Measurements from ENCODE around the gene MXRA5.
"Not testable (repeated sequence)": the region's sequence is repeated elsewhere in the genome, so short reads cannot be mapped to it uniquely, and the experiment has no call there.

The MXRA5 gene

GRCh38 chrX:3362956-3363355 is 16.5 kb upstream of the MXRA5 start:
- H3K27ac ChIP-seq, result no peak overlapping the region
- TF ChIP-seq ZFX (IDR thresholded peaks at IDR 0.05; ENCODE audit: borderline replicate concordance), result no peak

DNA sequence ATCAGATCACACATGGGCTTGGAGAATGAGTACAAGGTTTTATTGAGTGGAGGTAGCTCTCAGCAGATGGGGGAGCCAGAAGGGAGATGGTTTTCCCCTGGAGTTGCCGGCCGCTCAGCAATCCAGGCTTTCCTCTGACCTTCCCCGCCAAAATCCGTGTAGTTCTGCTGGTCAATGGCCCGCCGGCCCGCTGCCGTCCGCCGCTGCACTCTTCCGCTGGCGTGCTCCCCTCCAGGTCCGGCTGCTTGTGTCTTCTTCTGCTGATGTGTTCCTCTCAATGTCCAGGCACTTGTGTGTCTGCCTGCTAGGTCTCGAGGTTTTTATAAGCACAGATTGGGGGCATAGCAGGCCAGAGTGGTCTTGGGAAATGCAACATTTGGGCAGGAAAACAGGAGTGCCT is 14.4 kb upstream of the MXRA5 start:
- TF ChIP-seq CTCF (IDR thresholded peaks at IDR 0.05) (no peak), ZFX (IDR thresholded peaks at IDR 0.05; ENCODE audit: borderline replicate concordance) (no peak)
- H3K27ac ChIP-seq, result no peak overlapping the region

DNA sequence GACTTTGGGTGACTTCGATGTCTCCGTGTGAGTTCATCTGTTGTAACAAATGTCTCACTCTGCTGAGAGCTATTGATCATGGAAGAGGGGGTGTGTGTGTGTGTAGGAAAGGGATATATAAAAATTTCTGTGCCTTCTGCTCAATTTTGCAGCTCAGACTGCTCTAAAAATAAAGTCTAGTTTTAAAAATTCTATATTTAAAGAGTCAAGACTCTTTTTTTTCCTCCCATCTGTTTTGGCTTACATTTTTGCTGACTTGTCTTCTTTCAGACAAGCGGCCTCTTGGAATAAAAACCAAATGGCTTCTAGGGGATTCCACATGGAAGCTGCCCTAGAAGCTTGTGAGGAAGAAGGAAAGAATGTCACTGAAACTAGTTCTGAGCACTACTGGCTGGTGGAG is 6.3 kb upstream of the MXRA5 start:
- not testable (repeated sequence) for H3K27ac ChIP-seq

DNA sequence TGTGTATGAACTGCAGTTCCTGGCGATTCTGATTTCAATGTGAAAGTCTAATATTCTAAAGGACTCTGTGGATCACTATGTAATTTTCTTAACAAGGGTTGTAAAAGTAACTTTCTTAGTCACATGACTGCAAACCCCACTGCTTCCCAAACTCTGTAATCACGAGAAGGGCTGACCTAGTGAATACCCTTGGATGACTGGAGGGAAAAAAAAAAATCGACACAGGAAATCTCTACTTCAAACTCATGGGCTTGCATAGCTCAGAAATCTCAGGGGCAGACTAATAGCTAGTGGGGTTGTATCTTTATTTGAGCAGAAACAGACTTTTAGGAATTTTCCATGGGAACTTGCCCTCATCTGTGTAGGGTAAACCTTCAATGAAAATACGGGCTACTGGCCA is 4.8 kb upstream of the MXRA5 start:
- no peak for TF ChIP-seq ZFX (IDR thresholded peaks at IDR 0.05; ENCODE audit: borderline replicate concordance)
- TF ChIP-seq CTCF (IDR thresholded peaks at IDR 0.05), result no peak
- no peak overlapping the region for H3K27ac ChIP-seq

DNA sequence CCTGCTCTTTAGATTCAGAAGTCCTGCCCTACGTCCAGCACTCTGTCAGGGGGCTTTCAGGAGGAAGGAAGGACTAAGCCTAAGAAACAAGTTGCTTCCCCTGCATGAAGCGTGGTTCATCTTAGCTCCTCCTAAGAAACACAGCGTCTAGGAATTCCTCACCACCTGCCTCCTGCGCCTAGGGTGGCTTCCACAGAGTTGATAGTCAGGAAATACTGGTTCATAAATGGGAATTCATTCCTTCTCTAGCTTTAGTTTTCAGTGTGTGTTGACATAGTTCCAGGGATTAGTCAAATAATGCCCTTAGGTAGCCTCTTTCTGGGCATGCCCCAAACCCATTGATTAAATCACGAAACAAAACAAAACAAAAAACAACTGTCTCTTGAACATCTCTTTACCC is 1.7 kb upstream of the MXRA5 start:
- H3K27ac ChIP-seq, result no peak overlapping the region
- TF ChIP-seq ZFX (IDR thresholded peaks at IDR 0.05; ENCODE audit: borderline replicate concordance) (no peak), CTCF (IDR thresholded peaks at IDR 0.05) (no peak)

DNA sequence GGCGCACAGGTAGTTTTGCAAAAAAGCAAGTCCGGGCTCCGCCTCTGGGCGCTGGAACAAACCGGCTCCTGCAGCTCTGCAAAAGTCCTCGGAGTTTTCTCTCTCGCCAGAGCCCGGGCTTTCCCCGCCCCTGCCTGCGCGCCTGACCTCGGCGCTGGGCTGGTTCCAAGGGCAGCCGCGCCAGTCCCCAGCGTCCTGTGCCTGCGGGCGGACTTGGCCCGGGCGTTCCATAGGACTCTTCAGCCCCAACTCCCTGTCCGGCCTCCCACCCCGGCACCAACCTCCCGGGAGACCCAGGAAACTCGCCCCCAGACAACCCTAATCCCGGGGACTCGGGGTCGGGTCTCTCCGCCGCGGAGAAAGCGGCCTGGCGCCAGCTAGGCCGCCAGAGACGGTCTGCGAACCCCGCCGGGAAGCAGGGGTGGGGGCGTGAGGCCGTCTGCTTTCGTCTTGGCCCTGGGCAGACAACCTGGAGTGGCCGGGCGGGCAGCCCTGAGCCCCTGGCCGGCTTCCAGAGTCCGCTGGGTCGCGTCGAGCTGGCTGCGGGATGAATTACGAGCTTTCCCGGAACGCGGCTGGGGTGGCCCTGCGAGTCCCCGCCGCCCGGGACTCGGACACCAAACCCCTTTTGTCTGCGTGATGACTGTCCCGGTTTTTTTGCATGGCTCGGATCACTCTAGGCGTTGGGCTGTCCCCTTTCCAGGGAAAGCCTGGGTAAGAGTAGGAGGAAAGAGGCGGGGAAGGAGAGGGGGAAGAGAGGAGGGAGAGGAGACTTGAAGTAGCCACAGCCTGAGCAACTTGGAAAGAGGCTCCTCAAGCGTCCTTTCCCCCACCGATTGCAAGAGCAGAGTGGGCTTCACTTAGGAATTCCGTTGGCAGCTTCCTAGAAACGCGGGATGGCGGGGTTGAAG is 916 bp downstream of the MXRA5 start:
- H3K27ac ChIP-seq, result no peak overlapping the region
- TF ChIP-seq CTCF (IDR thresholded peaks at IDR 0.05) (no peak), ZFX (IDR thresholded peaks at IDR 0.05; ENCODE audit: borderline replicate concordance) (no peak)

DNA sequence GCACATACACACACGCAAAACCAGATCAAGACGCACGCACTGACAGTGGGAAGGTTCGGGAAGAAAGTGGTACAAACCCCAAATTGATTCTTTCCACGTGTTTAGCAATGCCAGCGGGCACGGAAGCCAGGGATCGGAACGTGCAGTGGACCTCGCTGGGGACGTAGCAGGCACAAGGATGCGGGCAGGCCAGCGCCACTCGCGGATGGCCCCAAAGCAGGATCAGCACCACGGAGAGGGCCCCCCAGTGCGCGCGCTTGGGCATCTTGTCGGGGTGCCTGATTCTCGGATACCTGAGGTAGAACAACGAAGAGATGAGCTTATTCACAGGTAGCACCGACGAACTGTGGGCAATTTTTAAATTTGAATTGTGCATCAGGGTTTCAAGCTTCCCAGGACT is 2.9 kb downstream of the MXRA5 start:
- H3K27ac ChIP-seq, result not testable (repeated sequence)

DNA sequence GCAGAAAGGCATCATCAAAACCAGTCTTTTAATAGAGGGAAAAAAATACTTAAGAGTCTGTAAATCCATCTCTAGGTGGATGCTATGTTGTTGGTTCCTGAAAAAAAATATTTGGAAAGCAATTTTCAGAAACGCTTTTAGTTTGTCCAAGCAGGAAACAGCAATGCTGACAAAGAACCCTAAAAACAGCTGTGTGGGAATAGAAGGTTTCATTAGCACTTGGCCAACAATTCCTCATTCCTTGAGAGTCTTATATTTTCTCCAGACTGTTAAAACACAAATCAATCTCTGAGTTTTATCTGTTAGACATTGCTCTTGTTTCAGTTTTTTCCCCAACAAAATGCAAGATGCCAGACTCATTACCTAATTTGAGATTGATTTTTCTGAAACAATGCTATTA is 6.4 kb downstream of the MXRA5 start:
- no peak for TF ChIP-seq CTCF (IDR thresholded peaks at IDR 0.05)
- TF ChIP-seq ZFX (IDR thresholded peaks at IDR 0.05; ENCODE audit: borderline replicate concordance), result no peak
- no peak overlapping the region for H3K27ac ChIP-seq

GRCh38 chrX:3326681-3327080 is 19.8 kb downstream of the MXRA5 start:
- H3K27ac ChIP-seq, result no peak overlapping the region
- TF ChIP-seq ZFX (IDR thresholded peaks at IDR 0.05; ENCODE audit: borderline replicate concordance) (no peak), CTCF (IDR thresholded peaks at IDR 0.05) (no peak)
